HG02588 (cell line): Measurements from ENCODE around the gene RBM20.

Experiments
- ATAC-seq: cut with Tn5 transposase; IDR thresholded peaks from one replicate; pipeline ENCODE4 v1.9.1; 2021; ENCODE audit warnings: mild to moderate bottlenecking, moderate library complexity; ENCODE audit not compliant: unreplicated experiment

Gene RBM20

DNA sequence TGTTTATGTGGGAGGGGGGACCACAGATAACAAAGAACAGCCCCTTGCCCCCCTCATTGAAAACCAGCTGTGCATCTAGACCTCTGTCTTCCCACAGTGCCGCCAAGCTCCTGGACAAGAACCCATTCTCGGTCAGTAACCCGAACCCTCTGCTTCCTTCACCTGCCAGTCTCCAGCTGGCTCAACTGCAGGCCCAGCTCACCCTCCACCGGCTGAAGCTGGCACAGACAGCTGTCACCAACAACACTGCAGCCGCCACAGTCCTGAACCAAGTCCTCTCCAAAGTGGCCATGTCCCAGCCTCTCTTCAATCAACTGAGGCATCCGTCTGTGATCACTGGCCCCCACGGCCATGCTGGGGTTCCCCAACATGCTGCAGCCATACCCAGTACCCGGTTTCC lies 136.6 kb downstream of the RBM20 start:
- ATAC-seq = no peak

DNA sequence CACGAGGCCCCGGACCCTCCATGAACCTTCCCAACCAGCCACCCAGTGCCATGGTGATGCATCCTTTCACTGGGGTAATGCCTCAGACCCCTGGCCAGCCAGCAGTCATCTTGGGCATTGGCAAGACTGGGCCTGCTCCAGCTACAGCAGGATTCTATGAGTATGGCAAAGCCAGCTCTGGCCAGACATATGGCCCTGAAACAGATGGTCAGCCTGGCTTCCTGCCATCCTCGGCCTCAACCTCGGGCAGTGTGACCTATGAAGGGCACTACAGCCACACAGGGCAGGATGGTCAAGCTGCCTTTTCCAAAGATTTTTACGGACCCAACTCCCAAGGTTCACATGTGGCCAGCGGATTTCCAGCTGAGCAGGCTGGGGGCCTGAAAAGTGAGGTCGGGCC lies 137.0 kb downstream of the RBM20 start:
- no peak for ATAC-seq

DNA sequence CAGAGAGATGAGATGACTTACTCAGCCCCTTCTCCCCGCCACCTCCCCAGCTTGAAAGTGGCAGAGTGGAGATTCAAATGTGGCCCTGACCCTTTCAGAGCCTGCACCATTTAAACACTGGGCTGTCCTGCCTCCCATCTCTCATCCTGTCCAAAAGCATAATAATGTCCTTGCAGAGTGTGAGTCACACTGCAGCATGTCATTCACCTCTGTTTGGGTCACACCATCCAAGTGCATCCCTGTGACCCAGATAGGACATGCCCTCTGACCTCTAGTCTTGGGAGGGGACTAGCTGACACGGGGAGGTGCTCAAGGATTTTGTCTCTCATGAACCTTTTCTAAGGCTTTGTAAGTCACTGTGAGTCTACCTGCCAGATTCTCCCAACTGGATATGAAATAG lies 138.5 kb downstream of the RBM20 start:
- no peak for ATAC-seq

DNA sequence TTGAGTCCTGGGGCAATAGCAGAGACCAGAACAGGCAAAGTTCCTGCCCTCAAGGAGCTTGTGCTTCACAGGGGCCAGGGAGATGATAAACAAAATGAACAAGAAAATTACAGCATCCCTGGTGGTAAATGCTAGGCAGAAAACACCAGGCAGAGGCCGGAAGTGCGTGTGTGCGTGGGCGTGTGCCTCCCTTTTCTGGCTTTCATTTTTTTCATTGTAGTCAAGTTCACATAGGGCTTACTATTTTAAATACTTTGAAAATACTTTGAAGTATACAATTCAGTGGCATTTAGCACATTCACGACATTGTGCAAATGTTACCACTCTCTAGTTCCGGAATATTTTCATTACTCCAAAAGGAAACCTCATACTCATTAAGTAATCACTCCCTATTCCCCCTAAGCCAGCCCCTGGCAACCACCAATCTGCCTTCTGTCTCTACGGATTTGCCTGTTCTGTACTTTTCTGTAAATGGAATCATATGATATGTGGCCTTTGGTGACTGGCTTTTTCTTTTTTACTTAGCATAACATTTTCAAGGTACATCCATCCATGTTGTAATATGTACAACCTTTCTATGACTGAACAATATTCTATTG lies 139.5 kb downstream of the RBM20 start:
- no peak for ATAC-seq

DNA sequence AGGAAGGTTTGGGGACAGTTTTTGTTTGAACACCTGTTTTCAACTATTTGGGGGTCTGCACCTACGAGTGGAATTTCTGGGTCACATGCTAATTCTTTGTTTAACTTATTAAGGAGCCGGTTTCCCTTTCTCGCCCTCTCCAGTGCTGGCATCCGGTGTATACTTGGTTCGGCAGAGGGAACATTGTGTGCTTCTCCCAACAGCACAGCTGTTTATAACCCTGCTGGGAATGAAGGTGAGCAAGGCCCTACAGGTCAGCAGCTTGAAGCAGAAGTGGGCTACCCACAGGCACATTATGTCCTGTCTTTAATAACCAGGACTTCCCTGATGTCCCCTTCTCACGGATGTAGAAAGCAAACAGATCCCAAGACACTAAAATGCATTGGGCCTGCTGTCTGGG lies 140.1 kb downstream of the RBM20 start:
- ATAC-seq = no peak

DNA sequence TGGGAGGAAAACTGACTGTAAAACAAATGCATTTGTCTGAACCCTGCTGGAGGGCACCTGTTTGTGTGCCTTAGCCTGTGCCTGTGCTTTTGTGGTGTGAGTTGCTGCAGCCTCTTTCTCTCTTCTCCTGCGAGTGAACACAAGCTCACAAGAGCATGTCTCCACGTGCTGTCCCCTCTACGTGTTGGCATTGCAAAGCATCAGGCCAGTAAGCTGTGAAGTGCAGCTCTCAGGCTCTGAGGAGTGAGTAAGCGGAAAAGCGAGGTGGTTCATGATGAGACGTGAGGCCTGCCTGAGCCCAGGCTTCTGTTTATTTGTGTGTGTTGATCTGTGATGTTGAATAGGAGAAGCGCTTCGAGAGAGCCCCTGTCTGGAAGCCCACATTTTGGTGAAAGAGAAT lies 142.0 kb downstream of the RBM20 start:
- ATAC-seq = no peak

DNA sequence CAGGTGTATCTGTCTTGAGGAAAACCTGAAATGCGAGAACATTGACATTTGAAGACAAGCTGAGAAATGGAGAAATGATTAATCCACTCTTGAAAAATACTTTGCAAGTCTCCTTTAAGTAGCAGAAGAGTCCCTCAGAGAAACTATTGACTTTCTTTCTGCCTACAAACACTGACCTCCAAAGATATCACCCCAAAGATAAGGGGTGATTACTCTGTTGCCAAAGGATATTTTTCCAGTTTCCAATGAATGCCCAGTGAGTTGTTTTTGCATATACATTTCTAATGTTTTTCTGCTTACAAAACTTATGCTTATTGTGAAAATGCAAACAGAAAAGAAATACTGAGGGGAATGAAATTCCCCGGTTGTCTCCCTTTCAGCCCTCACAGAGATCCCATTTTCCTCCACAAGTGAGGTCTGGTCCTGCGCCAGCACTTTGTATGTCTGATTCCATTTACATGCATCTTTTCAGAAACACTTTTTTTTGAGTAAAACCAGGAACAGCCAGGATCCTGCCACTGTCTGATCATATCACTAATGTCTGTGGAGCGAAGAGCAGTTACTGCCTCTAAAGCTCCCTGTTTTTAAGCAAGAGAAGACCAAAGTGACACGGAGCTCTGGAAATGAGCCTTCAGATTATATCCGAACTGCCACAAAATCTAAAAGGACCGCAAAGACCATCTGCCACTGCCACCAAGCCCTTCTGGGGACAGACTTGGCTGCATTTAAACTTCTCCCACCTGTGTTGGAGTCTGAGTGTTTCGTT lies 144.7 kb downstream of the RBM20 start:
- ATAC-seq = no peak

DNA sequence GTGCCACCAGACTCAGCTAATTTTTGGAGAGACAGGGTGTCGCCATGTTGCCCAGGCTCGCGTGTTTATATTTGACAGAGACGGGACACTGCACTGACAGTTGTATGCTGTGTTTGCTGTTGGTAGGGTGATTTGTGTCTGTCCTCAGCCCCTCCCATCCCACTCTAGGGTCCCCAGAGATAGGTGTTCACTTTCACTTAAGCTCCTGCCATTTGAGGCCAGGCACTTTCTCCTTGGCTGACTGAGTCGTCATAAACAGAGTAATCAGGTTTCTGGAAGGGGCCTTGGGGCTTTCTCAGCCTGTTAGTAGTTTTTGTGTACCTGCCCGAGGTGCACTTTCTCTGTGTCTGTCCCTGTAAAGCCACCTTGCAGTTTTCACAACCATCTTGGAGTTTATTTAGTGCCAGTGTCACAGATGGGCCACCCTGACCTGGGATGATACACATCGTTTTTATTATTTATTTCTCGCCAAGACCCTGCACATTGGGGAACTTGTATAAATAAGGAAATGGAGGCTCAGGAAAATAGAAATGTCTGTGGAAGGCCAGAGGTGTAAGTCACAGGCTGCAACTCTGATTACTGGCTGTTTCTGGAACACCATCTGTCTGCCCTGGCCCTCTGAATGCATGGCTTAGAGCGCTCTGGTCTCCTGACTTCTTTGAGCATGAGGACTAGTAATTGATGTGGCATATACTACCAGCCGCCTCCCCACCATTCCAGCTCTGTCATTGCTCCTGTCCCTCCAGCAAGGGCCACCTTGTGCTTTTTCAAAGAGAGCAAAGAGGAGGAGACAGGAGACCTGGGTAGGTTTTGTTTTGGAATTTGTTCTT lies 145.7 kb downstream of the RBM20 start:
- ATAC-seq = no peak

DNA sequence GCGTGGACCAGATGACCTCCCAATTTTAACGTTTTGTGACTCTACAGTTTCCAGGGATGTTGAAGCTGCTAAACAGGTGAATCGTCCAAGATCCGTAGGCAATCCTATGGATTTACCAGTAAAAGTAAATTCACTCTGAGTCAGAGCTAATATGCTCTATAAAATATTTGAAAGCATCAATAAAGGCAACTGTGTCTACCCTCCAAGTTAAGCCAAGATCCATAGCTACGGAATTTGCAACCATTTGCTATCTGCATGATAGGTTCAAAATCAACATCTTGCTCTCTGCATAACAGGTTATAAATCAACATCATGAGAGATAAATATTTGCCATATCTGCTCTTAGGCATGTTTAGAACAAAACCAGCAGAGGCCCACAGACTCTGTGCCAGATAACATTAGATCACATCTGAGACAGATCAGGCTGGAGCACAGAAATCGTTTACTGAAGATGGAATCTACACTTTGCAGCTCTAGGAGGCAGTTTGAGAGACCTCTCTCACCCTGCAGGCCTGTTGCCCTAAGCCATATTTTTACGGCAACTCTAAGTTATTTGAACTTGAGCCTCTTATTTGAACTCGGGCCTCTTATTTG lies 146.9 kb downstream of the RBM20 start:
- no peak for ATAC-seq

DNA sequence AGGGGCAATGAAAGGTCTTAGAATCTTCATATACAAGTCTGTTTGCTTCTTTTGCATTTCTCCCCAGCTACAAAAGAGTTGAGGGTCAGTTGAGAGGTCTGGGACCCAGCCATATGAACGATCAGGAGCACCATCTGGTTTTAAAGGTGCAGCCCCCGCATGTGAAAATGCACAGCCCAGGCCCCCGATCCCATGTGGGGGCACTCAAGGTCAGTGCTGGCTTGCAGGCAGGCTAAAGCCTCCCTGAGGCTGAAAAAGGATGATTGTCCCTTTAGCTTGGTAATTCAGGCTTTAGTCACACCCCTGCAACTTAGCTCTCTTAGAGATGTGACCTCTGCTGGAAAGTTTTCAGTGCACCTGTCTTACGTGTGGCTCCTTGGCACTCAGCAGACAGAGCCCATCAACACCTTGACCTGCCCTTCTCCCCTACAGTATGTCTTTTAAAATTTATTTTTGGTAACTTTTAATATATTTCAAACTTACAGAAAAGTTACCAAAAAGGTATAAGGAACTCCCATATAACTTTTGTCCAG lies 147.5 kb downstream of the RBM20 start:
- ATAC-seq = no peak

DNA sequence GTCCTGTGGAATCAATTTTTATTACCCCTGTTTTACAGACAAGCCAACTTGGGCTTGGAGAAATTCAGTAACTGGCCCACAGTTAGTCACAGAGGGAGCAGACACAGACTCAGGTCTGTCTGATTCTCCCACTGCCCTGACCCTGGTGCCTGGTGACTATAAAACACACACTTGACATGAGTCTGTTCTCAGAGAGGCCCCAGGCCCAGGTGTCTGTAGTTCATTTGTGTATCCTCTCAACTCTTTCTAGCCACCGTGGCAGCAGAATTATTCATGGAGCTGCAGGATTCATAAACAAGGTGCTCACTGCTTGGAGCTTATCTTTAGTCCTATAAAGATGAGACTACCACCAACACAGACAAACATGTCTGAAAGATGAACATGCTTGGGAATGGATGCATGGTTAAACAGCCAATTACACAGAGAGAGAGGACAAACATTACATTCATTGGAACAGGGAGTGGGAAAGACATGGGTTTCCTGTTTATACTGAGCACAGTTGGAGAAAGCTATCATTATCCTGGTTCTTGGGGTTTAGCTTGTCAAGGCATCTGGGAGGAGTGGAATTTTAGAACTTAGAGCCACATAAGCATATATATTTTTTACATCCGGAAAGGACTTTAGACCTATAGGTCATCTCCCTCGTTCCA lies 148.5 kb downstream of the RBM20 start:
- ATAC-seq = no peak

DNA sequence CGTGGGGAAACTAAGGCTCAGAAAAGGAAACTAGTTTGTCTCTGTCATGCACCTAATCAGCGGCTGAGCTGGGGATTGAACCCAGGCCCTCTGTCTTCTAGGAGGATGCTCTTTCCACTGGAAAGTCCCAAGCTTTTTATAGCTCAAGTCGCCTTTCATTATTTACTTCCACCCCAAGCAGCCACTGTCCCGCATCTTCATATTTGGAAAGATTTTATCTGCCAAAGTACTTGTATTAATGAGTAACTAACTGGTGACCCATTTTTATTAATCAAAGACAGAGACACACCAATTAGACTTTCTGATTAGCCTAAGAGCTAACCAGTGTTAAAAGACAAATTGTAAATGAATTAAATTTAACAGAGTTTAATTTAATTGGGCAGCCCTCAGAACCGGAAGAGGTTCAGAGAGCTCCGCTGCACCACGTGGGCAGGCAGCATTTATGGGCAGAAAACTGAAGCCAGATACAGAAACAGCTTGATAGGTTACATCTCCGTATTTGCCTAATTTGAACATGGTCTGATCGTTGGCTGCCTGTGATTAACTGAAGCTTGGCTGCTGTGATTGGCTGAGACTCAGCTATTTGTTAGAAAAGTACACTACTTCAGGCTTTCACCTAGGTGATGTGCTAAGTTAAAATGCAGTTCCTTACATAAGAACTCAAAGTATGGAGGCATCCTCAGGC lies 149.1 kb downstream of the RBM20 start:
- ATAC-seq = no peak

DNA sequence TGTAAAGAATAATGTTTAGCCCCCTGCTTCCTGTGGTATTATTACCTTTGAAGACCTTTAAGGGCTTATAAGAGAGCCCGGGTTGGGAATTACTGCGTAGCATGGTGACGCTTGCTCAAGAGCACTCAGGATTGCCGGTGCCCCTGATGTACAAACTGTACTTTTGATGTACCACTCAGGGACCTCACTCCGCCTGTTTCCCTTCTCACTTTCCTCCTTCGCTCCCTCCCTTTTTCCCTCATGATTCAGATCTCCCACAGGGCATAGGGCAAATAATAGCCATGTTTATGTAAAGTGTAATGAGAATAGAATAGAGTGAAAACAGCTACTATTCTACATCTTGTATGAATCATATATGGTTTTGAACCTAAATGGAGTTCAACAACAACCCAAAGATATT lies 149.8 kb downstream of the RBM20 start:
- ATAC-seq = no peak

DNA sequence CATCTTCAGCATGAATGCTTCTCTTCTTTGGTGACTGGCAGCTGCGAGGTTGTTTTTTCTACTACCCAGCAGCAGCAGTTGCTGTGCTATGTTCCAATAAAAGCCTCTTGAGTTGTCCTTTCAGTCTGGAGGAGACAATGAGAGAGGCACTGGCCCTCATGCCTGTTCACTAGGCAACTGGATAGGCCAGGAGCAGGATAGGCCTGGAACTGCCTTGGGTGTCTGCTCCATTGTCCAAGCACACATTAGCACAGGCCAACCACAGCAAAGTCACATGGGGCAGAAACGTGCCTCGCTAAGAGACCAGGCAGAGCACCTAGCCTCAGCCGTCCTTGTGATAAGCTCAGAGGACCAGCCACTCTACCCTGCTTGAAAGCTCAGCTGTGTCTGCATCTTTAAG lies 150.7 kb downstream of the RBM20 start:
- no peak for ATAC-seq

DNA sequence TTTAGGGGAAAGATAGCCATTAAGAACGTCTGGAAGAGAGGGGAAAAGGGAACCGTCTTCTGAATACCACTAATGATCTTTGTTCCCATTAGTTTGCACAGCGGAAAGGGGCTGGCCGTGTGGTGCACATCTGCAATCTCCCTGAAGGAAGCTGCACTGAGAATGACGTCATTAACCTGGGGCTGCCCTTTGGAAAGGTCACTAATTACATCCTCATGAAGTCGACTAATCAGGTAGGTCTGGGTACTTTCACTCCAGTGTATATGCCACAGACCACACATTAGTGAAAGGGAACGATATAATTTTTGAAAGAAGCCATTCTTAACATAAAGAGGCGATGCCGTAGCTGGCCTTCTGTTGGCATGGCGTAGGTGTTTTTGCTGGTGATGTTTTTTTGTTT lies 153.3 kb downstream of the RBM20 start:
- ATAC-seq = no peak

DNA sequence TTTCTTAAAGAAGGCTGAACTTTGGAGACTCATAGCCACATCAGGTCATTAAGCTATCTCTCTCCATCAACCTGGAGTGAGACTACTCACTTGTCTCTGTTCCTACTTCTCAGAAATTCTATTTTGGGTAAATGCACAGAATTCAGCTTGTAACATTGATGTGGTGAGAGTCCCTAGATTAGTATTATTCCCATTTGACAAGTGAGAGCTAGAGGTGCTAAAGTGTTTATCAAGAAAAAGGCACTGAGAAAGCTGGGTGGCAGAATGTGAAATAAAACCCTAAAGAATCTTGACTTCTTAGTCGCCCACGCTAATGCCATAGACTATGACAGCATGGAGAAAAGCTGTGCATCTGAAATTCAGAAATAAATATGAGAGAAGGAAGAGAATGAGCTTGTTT lies 154.2 kb downstream of the RBM20 start:
- ATAC-seq = no peak

DNA sequence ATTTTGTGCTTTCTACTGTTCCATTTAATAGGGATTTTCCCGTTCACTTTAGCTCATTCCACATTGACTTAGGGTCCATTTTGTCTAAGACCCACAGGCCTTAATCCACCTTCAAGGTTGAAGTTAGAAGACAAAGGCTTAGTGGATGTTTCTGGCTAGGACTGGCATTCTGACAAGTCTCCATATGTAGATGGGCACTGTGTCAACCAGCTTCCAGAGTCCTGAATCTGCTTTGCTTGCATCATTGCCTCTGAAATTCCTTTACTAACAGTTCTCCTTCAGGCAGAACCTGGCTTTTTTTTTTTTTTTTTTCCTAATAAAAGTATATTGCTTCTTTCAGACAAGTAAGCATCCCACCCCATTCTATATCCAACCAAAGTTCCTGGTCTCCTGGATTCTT lies 158.0 kb downstream of the RBM20 start:
- ATAC-seq = no peak

DNA sequence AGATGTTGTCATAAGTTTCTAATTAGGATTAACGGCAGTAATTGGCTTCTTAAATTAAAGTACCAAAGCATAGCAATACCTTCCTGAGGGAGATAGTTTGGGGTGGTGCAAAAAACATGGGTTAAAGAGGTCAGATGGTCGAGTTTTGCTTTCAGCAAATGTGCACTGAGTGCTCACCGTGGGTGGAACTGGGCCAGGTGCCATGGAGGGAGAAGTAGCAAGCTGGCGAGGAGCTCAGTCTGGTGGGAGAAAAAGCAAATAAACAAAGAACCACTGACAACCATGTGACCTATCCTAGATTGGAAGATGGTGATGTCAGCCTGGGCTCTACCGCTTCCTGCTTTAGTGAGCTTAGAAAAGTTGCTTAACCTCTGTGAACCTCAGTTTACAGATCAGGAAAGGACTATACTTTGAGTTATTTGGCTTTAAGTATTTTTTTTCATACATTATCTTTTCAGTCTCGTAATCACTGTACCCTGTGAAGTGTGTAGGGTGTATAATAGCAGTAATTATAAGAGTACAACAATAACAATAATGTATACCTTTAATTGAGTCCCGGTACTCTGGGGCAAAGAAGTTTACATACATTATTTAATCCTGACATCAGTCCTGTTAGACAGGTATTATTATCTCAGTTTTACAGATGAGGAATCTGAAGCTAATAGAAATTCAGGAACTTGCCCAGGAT lies 158.6 kb downstream of the RBM20 start:
- peak; percentile 65 for ATAC-seq

DNA sequence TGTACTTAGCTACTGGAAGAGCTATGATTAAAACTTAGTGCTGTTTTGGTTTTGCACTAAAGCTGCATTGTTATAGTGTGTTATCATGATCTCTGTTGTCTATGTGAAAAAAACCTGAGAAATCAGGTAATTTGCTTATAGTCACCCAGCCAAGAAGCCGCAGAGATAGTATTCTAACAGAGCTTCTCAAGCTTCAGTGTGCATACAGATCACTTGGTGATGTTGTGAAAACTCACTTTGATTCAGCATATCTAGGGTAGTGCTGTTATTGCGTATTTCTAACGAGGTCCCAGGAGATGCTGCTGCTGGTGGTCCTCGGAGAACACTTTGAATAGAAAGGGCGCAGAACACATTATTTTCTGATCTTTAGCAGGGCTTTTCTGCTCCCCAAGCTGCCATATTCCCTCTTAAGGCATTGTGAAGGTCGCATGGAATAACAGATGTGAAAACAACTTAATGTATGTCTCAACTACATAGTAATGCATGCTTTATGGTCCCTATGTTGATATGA lies 159.2 kb downstream of the RBM20 start:
- ATAC-seq = no peak
